Liver (tissue), 9 donors: ENCODE data around the gene TATDN2. TPM values are rescaled to one million over a fixed set of nuclear protein-coding genes. Genes with fewer than 3 reads are reported as not detected.

Source experiments
- DNase-seq: peaks from one replicate; pipeline ENCODE4 v3.0.0-alpha.2; 2017; ENCODE audit warnings: low spot score
- H3K27ac ChIP-seq, 2 donors: one replicate each; pipeline ENCODE4 v1.7.0; 2013; ENCODE audit warnings: inconsistent platforms in 2 of 2, low read length in 2 of 2, control low read depth in 1 of 2, low read depth in 1 of 2, mild to moderate bottlenecking in 1 of 2
- H3K27me3 ChIP-seq, 4 donors: one replicate each; pipeline versions ENCODE4 v1.6.1 to v1.7.0; 2013; ENCODE audit warnings: low read length in 3 of 4, inconsistent platforms in 1 of 4, mild to moderate bottlenecking in 1 of 4, moderate library complexity in 1 of 4; ENCODE audit not compliant: control insufficient read depth in 4 of 4, insufficient read depth in 4 of 4
- H3K36me3 ChIP-seq, 4 donors: one replicate each; pipeline versions ENCODE4 v1.6.1 to v1.7.0; 2013; ENCODE audit warnings: low read length in 3 of 4, mild to moderate bottlenecking in 3 of 4, low read depth in 1 of 4, moderate library complexity in 1 of 4; ENCODE audit not compliant: control insufficient read depth in 4 of 4, insufficient read depth in 3 of 4
- H3K4me1 ChIP-seq, 4 donors: one replicate each; pipeline versions ENCODE4 v1.6.1 to v1.7.0; 2013; ENCODE audit warnings: low read length in 3 of 4, mild to moderate bottlenecking in 3 of 4, moderate library complexity in 1 of 4; ENCODE audit not compliant: control insufficient read depth in 4 of 4, insufficient read depth in 4 of 4
- H3K4me3 ChIP-seq, 3 donors: one replicate each; pipeline versions ENCODE4 v1.6.1 to v1.7.0; 2013; ENCODE audit warnings: low read length in 3 of 3, control low read depth in 1 of 3, low read depth in 1 of 3, mild to moderate bottlenecking in 1 of 3
- H3K9ac ChIP-seq, 2 donors: one replicate each; pipeline ENCODE4 v1.7.0; 2013; ENCODE audit warnings: low read length in 2 of 2, mild to moderate bottlenecking in 2 of 2, moderate library complexity in 2 of 2, control low read depth in 1 of 2, low read depth in 1 of 2
- H3K9me3 ChIP-seq, 4 donors: one replicate each; pipeline versions ENCODE4 v1.6.1 to v1.7.0; 2013; ENCODE audit warnings: low read length in 3 of 4; ENCODE audit not compliant: control insufficient read depth in 4 of 4
- ATF3 ChIP-seq: IDR thresholded peaks from 2 replicates; pipeline ENCODE4 v1.6.1; 2016; ENCODE audit warnings: antibody characterized with exemption
- FOXA1 ChIP-seq: IDR thresholded peaks from 2 replicates; pipeline ENCODE4 v1.6.1; 2016; ENCODE audit warnings: antibody characterized with exemption
- FOXA2 ChIP-seq: IDR thresholded peaks from 2 replicates; pipeline ENCODE4 v1.6.1; 2016; ENCODE audit warnings: antibody characterized with exemption
- GABPA ChIP-seq, 2 donors: IDR thresholded peaks in 1 of 2; conservative IDR thresholded peaks in 1 of 2; 2 replicates each; pipeline ENCODE4 v1.6.1; 2016; ENCODE audit warnings: antibody characterized with exemption in 2 of 2, mild to moderate bottlenecking in 1 of 2, moderate library complexity in 1 of 2
- HNF4A ChIP-seq, 2 donors: conservative IDR thresholded peaks; 2 replicates each; pipeline ENCODE4 v1.6.1; 2016; ENCODE audit warnings: antibody characterized with exemption in 2 of 2, mild to moderate bottlenecking in 2 of 2
- HNF4G ChIP-seq: IDR thresholded peaks from 2 replicates; pipeline ENCODE4 v1.6.1; 2016; ENCODE audit warnings: antibody characterized with exemption
- JUND ChIP-seq, 2 donors: IDR thresholded peaks; 2 replicates each; pipeline ENCODE4 v1.6.1; 2016; ENCODE audit warnings: antibody characterized with exemption in 2 of 2
- NR2F2 ChIP-seq: IDR thresholded peaks from 2 replicates; pipeline ENCODE4 v1.6.1; 2016; ENCODE audit warnings: antibody characterized with exemption
- RAD21 ChIP-seq, 2 donors: IDR thresholded peaks; 2 replicates each; pipeline ENCODE4 v1.6.1; 2016; ENCODE audit warnings: antibody characterized with exemption in 2 of 2, mild to moderate bottlenecking in 2 of 2
- REST ChIP-seq: IDR thresholded peaks from 2 replicates; pipeline ENCODE4 v1.6.1; 2016; ENCODE audit warnings: antibody characterized with exemption, mild to moderate bottlenecking
- RXRA ChIP-seq, 2 donors: IDR thresholded peaks; 2 replicates each; pipeline ENCODE4 v1.6.1; 2017 to 2018; ENCODE audit warnings: antibody characterized with exemption in 2 of 2, mild to moderate bottlenecking in 1 of 2
- SP1 ChIP-seq: IDR thresholded peaks from 2 replicates; pipeline ENCODE4 v1.6.1; 2018; ENCODE audit warnings: antibody characterized with exemption, mild to moderate bottlenecking
- TAF1 ChIP-seq: conservative IDR thresholded peaks from 2 replicates; pipeline ENCODE4 v1.6.1; 2016; ENCODE audit warnings: antibody characterized with exemption, mild to moderate bottlenecking
- YY1 ChIP-seq: IDR thresholded peaks from 2 replicates; pipeline ENCODE4 v1.6.1; 2016; ENCODE audit warnings: antibody characterized with exemption, mild to moderate bottlenecking
- ZBTB33 ChIP-seq: IDR thresholded peaks from 2 replicates; pipeline ENCODE4 v1.6.1; 2016; ENCODE audit warnings: antibody characterized with exemption
- WGBS: extraction: QIAGEN DNeasy Blood & Tissue Kit; methylation state at CpG from one replicate; pipeline ENCODE4 v1.1.7; 2013; 5-methylcytosine and 5-hydroxymethylcytosine counted together
- polyA plus RNA-seq, 2 donors: library from polyadenylated mRNA; stranded (reverse) in 1 of 2; unstranded in 1 of 2; fragments of 200-250 nt in 1 of 2; fragments of >200 nt in 1 of 2; fragmentation: Nextera tagmentation in 1 of 2; extraction: Ambion mirVana in 1 of 2; gene quantifications; one replicate each; pipeline versions ENCODE4 v1.2.1 to v1.2.3, GENCODE V29; 2013 to 2015
- total RNA-seq, 2 donors: library from RNA; depleted of rRNA; stranded (reverse); fragments of >200 nt; gene quantifications; one replicate each; pipeline ENCODE4 v1.2.3, GENCODE V29; 2014
- donor health status: healthy.
- donor health status: healthy.
- donor health status: healthy.
- donor health status: healthy.
- donor health status: healthy.

Gene TATDN2
- total and polyA plus RNA-seq, 4 donors = 3.7 to 14.2 (median 9.0) TPM

DNA sequence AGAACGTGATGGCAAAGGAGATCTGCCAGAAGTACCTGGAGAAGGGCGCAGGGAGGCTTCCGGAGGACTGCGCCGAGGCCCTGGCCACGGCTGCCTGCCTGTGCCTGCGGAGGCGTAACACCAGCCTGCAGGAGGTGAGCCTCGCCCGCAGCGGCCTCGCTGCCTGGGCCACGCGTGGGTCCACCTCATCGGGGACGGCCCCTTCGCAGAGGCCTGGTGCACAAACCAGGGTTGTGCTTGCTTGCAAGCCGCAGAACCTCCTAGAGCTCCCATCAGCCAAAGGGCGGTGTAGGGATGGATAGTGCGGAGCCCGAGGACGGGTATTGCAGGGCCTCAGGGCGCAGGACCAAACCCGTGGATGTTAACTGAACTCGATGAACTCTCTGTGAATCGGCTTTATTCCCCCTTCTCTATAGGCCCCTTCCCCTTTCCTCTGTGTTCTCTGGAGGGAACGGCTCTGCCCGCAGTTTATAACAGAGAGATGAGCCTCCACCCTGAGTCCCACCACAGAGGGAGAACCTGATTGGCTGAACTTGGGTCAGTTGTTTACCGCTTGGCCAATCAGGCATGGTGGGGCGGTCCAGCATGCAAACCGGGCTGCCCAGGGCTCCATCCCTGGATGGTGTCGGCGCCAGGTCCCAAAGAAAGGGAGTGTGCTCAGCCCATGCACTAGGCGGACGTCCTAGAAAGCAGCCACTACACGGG, 13.6 kb upstream of the TATDN2 start:
- H3K9ac ChIP-seq = no peak overlapping the region
- H3K4me1 ChIP-seq = no peaks in the 10 kb centered on the region
- H3K9me3 ChIP-seq = no peaks in the 10 kb centered on the region
- H3K36me3 ChIP-seq = peaks cover 7 to 40% (median 15%) of the 10 kb centered on the region in 4 donors
- TF ChIP-seq JUND (IDR thresholded peaks at IDR 0.05) = no peak
- DNase-seq = no peak
- no peaks in the 10 kb centered on the region for H3K27me3 ChIP-seq
- 96% methylated on average over 36 of the region's 36 CpGs for WGBS
- no peak overlapping the region for H3K4me3 ChIP-seq
- H3K27ac ChIP-seq = no peak overlapping the region

GRCh38 chr3:10235551-10235950, 12.7 kb upstream of the TATDN2 start:
- no peak overlapping the region for H3K4me3 ChIP-seq
- no peaks in the 10 kb centered on the region for H3K27me3 ChIP-seq
- TF ChIP-seq ZBTB33 (no peak), YY1 (no peak), ATF3 (no peak), HNF4A (conservative IDR thresholded peaks at IDR 0.05) (no peak), HNF4G (no peak), RXRA (IDR thresholded peaks at IDR 0.05) (no peak)
- 88% methylated on average over 6 of the region's 6 CpGs for WGBS
- H3K9ac ChIP-seq = no peak overlapping the region
- peaks cover 7 to 40% (median 15%) of the 10 kb centered on the region in 4 donors for H3K36me3 ChIP-seq
- DNase-seq = no peak
- H3K9me3 ChIP-seq = no peaks in the 10 kb centered on the region
- no peak overlapping the region for H3K27ac ChIP-seq
- no peaks in the 10 kb centered on the region for H3K4me1 ChIP-seq

GRCh38 chr3:10238345-10239183, 9.7 kb upstream of the TATDN2 start:
- 89% methylated on average over 15 of the region's 15 CpGs for WGBS
- Histone ChIP-seq H3K4me1 (no peaks in the 10 kb centered on the region), H3K9me3 (no peaks in the 10 kb centered on the region), H3K4me3 (no peak overlapping the region), H3K36me3 (peaks cover 11 to 38% (median 20%) of the 10 kb centered on the region in 4 donors), H3K27ac (no peak overlapping the region), H3K27me3 (no peaks in the 10 kb centered on the region), H3K9ac (no peak overlapping the region)
- no peak for DNase-seq
- TF ChIP-seq NR2F2 (no peak), GABPA (IDR thresholded peaks at IDR 0.05 in 1 of 2, conservative IDR thresholded peaks at IDR 0.05 in 1 of 2) (no peak), RAD21 (IDR thresholded peaks at IDR 0.05) (no peak), FOXA1 (no peak), TAF1 (no peak), ZBTB33 (no peak), HNF4A (conservative IDR thresholded peaks at IDR 0.05) (no peak), FOXA2 (no peak), HNF4G (no peak), REST (no peak), SP1 (no peak)
